K562 (cell line): ENCODE data around the gene AFF1.

ENCODE experiments used
- EZH2 ChIP-seq: IDR thresholded peaks from 2 replicates; pipeline ENCODE4 v1.6.1; 2012; ENCODE audit warnings: low read depth, mild to moderate bottlenecking, inconsistent platforms, low read length, borderline replicate concordance
- FOXA1 ChIP-seq: fragments of 450-650 bp; IDR thresholded peaks from 2 replicates; pipeline ENCODE4 v1.6.1; 2016; ENCODE audit warnings: mild to moderate bottlenecking, borderline replicate concordance
- GTF2F1 ChIP-seq: IDR thresholded peaks from 2 replicates; pipeline ENCODE4 v1.6.1; 2011; ENCODE audit warnings: low read depth, low read length, improper control_type of control experiment
- MTF1 ChIP-seq: fragments of 250-450 bp; sonication (Bioruptor Pico); IDR thresholded peaks from 2 replicates; pipeline ENCODE4 v1.9.0; 2021; ENCODE audit warnings: moderate library complexity, mild to moderate bottlenecking, inconsistent platforms, borderline replicate concordance
- NFATC3 ChIP-seq: fragments of 450-650 bp; IDR thresholded peaks from 2 replicates; pipeline ENCODE4 v1.6.1; 2017; ENCODE audit warnings: mild to moderate bottlenecking
- POLR2A ChIP-seq: fragments of 450-650 bp; conservative IDR thresholded peaks from 2 replicates; pipeline ENCODE4 v1.6.1; 2016
- POLR2AphosphoS5 ChIP-seq: IDR thresholded peaks from 2 replicates; pipeline ENCODE4 v1.6.1; 2011; ENCODE audit warnings: mild to moderate bottlenecking, low read depth, low read length, moderate library complexity; ENCODE audit not compliant: control insufficient read depth, insufficient read depth
- SMAD3 ChIP-seq: fragments of 450-650 bp; formaldehyde crosslinking; conservative IDR thresholded peaks from 2 replicates; pipeline ENCODE4 v1.4.0; 2020; ENCODE audit warnings: mild to moderate bottlenecking
- ZNF143 ChIP-seq: sonication (generic); formaldehyde crosslinking; IDR thresholded peaks from 2 replicates; pipeline ENCODE4 v1.9.0; 2022; ENCODE audit warnings: mild to moderate bottlenecking, missing genetic modification reagents
- ZNF263 ChIP-seq: sonication (generic); formaldehyde crosslinking; IDR thresholded peaks from 2 replicates; pipeline ENCODE4 v1.8.0; 2022; ENCODE audit warnings: mild to moderate bottlenecking, missing genetic modification reagents, borderline replicate concordance
- TF ChIP-seq, protein P1 (sequence below), 3 experiments: IDR thresholded peaks in 2 of 3; conservative IDR thresholded peaks in 1 of 3; 2 replicates each; pipeline ENCODE4 v1.5.1; 2011 to 2012; ENCODE audit warnings: low read length in 3 of 3, mild to moderate bottlenecking in 3 of 3, control low read depth in 2 of 3, improper control_type of control experiment in 1 of 3, inconsistent platforms in 1 of 3, low read depth in 1 of 3, mixed read lengths in 1 of 3, moderate library complexity in 1 of 3; ENCODE audit not compliant: insufficient read depth in 2 of 3
- TF ChIP-seq, protein P2 (sequence below): sonication (generic); formaldehyde crosslinking; IDR thresholded peaks from 2 replicates; pipeline ENCODE4 v1.8.0; 2022; ENCODE audit warnings: mild to moderate bottlenecking, missing genetic modification reagents
- TF ChIP-seq, protein P3 (sequence below), 2 experiments: fragments of 450-650 bp in 1 of 2; IDR thresholded peaks; 2 replicates each; pipeline ENCODE4 v1.6.1; 2011 to 2017; ENCODE audit warnings: low read depth in 2 of 2, antibody characterized with exemption in 1 of 2, borderline replicate concordance in 1 of 2, low read length in 1 of 2, mild to moderate bottlenecking in 1 of 2, mixed read lengths in 1 of 2; ENCODE audit not compliant: control insufficient read depth in 1 of 2
- TF ChIP-seq, protein P4 (sequence below): sonication (generic); formaldehyde crosslinking; IDR thresholded peaks from 2 replicates; pipeline ENCODE4 v1.8.1; 2022; ENCODE audit warnings: missing genetic modification reagents

DNA sequence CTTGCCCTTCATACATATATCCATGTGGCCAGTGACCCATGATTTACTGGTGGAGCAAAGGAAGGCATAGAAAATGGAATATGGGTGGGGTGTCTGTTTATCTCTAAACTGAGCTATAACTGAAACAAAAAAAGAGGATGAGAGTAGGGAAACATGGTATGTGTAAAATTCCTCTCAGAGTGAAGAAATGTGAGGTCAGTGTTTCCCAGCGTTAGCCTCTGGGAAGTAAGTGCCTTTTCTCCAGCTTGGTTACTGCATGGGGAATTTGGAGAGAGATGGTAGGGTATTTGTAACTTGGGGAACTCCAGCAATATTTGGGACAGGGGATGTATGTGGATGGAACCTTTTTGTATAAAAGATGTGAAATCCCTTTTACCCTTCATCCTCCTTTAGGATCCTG is 89.4 kb downstream of the AFF1 start:
- TF ChIP-seq POLR2A, result no peak
- no peak for TF ChIP-seq ZNF263 (CRISPR knock-in tag)
- TF ChIP-seq, protein P1, sequence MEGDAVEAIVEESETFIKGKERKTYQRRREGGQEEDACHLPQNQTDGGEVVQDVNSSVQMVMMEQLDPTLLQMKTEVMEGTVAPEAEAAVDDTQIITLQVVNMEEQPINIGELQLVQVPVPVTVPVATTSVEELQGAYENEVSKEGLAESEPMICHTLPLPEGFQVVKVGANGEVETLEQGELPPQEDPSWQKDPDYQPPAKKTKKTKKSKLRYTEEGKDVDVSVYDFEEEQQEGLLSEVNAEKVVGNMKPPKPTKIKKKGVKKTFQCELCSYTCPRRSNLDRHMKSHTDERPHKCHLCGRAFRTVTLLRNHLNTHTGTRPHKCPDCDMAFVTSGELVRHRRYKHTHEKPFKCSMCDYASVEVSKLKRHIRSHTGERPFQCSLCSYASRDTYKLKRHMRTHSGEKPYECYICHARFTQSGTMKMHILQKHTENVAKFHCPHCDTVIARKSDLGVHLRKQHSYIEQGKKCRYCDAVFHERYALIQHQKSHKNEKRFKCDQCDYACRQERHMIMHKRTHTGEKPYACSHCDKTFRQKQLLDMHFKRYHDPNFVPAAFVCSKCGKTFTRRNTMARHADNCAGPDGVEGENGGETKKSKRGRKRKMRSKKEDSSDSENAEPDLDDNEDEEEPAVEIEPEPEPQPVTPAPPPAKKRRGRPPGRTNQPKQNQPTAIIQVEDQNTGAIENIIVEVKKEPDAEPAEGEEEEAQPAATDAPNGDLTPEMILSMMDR (IDR thresholded peaks at IDR 0.05 in 2 of 3, conservative IDR thresholded peaks at IDR 0.05 in 1 of 3; ENCODE audit: insufficient read depth in 2 of 3, low read depth in 1 of 3, low read length in 3 of 3), result no peak
- TF ChIP-seq, protein P2, sequence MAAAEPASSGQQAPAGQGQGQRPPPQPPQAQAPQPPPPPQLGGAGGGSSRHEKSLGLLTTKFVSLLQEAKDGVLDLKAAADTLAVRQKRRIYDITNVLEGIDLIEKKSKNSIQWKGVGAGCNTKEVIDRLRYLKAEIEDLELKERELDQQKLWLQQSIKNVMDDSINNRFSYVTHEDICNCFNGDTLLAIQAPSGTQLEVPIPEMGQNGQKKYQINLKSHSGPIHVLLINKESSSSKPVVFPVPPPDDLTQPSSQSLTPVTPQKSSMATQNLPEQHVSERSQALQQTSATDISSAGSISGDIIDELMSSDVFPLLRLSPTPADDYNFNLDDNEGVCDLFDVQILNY (CRISPR knock-in tag), result no peak
- no peak for TF ChIP-seq FOXA1
- TF ChIP-seq NFATC3, result no peak
- no peak for TF ChIP-seq EZH2
- TF ChIP-seq POLR2AphosphoS5, result no peak
- TF ChIP-seq ZNF143 (CRISPR knock-in tag), result no peak
- TF ChIP-seq, protein P3, sequence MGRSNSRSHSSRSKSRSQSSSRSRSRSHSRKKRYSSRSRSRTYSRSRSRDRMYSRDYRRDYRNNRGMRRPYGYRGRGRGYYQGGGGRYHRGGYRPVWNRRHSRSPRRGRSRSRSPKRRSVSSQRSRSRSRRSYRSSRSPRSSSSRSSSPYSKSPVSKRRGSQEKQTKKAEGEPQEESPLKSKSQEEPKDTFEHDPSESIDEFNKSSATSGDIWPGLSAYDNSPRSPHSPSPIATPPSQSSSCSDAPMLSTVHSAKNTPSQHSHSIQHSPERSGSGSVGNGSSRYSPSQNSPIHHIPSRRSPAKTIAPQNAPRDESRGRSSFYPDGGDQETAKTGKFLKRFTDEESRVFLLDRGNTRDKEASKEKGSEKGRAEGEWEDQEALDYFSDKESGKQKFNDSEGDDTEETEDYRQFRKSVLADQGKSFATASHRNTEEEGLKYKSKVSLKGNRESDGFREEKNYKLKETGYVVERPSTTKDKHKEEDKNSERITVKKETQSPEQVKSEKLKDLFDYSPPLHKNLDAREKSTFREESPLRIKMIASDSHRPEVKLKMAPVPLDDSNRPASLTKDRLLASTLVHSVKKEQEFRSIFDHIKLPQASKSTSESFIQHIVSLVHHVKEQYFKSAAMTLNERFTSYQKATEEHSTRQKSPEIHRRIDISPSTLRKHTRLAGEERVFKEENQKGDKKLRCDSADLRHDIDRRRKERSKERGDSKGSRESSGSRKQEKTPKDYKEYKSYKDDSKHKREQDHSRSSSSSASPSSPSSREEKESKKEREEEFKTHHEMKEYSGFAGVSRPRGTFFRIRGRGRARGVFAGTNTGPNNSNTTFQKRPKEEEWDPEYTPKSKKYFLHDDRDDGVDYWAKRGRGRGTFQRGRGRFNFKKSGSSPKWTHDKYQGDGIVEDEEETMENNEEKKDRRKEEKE (IDR thresholded peaks at IDR 0.05; ENCODE audit: borderline replicate concordance in 1 of 2, control insufficient read depth in 1 of 2, low read depth in 2 of 2, low read length in 1 of 2), result no peak
- no peak for TF ChIP-seq MTF1 (CRISPR knock-in tag)
- TF ChIP-seq, protein P4, sequence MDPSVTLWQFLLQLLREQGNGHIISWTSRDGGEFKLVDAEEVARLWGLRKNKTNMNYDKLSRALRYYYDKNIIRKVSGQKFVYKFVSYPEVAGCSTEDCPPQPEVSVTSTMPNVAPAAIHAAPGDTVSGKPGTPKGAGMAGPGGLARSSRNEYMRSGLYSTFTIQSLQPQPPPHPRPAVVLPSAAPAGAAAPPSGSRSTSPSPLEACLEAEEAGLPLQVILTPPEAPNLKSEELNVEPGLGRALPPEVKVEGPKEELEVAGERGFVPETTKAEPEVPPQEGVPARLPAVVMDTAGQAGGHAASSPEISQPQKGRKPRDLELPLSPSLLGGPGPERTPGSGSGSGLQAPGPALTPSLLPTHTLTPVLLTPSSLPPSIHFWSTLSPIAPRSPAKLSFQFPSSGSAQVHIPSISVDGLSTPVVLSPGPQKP (CRISPR knock-in tag), result no peak
- TF ChIP-seq SMAD3, result no peak
- TF ChIP-seq GTF2F1, result no peak
